Testis (tissue), 3 donors: Measurements from ENCODE around the gene PLA2G4A. TPM values are rescaled to one million over a fixed set of nuclear protein-coding genes. Genes with fewer than 3 reads are reported as not detected.
A peak's percentile ranks its signal among the peaks of the same experiment; 100 is the strongest.

Experiments
- DNase-seq: peaks from one replicate; pipeline ENCODE4 v3.0.0-alpha.2; 2019
- H3K27ac ChIP-seq, 2 donors: fragments of 200-600 bp; sonication (generic); one replicate each; pipeline ENCODE4 v1.5.1; 2019
- H3K27me3 ChIP-seq: fragments of 200-600 bp; sonication (generic); one replicate; pipeline ENCODE4 v1.5.1; 2019
- H3K36me3 ChIP-seq: fragments of 200-600 bp; sonication (generic); one replicate; pipeline ENCODE4 v1.5.1; 2017; ENCODE audit warnings: low read depth; ENCODE audit errors: missing control alignments
- H3K4me1 ChIP-seq: fragments of 200-600 bp; sonication (generic); one replicate; pipeline ENCODE4 v1.5.1; 2019
- H3K4me3 ChIP-seq, 2 donors: fragments of 200-600 bp; sonication (generic); one replicate each; pipeline ENCODE4 v1.5.1; 2017 to 2019
- H3K9me3 ChIP-seq: fragments of 200-600 bp; sonication (generic); one replicate; pipeline ENCODE4 v1.5.1; 2017
- POLR2A ChIP-seq: fragments of 450-650 bp; IDR thresholded peaks from one replicate; pipeline ENCODE4 v1.6.1; 2017; ENCODE audit warnings: antibody characterized with exemption, mild to moderate bottlenecking, moderate library complexity
- WGBS, 2 donors: methylation state at CpG; one replicate each; pipeline ENCODE4 v1.1.5; 2018; 5-methylcytosine and 5-hydroxymethylcytosine counted together
- intact Hi-C: fragments of 100-400 bp; cut with DNase I; formaldehyde crosslinking; loops from one replicate; pipeline ENCODE4 v1.15.1; 2023; ENCODE audit warnings: low total_unique reads
- polyA plus RNA-seq: library from polyadenylated mRNA; stranded (reverse); fragments of 350-450 nt; fragmentation: Illumina TruSeq; extraction: RNeasy Lipid Tissue Mini Kit (QIAGEN cat#74804); gene quantifications from one replicate; pipeline ENCODE4 v1.2.3, GENCODE V29; 2014; ENCODE audit warnings: low read depth, low replicate concordance; ENCODE audit not compliant: insufficient read depth
- total RNA-seq, 2 donors: library from RNA; depleted of rRNA; stranded (reverse); fragments of >200 nt; gene quantifications; one replicate each; pipeline ENCODE4 v1.2.3, GENCODE V29; 2016
- TF ChIP-seq, protein P1 (sequence below), 3 experiments: fragments of 450-650 bp in 2 of 3; fragments of 200-600 bp in 1 of 3; sonication (generic) in 1 of 3; IDR thresholded peaks; one replicate each; pipeline ENCODE4 v1.5.1; 2016 to 2019; ENCODE audit warnings: antibody characterized with exemption in 3 of 3, mild to moderate bottlenecking in 2 of 3, moderate library complexity in 1 of 3

The PLA2G4A gene
- total and polyA plus RNA-seq, 3 donors from 2014 or later = 4.9 to 6.4 (median 6.4) TPM

GRCh38 chr1:186925881-186926669, 97.3 kb downstream of the PLA2G4A start:
- peak overlapping the region; percentile 62 to 79 for H3K27ac ChIP-seq
- H3K9me3 ChIP-seq = no peaks in the 10 kb centered on the region
- no peak overlapping the region for H3K4me3 ChIP-seq
- intact Hi-C loops = no loop called here
- WGBS, 2 donors = 32 to 35% methylated on average over 3 of the region's 3 CpGs
- no peaks in the 10 kb centered on the region for H3K36me3 ChIP-seq
- peaks cover 23% of the 10 kb centered on the region for H3K4me1 ChIP-seq
- DNase-seq = no peak
- no peaks in the 10 kb centered on the region for H3K27me3 ChIP-seq
- TF ChIP-seq, protein P1, sequence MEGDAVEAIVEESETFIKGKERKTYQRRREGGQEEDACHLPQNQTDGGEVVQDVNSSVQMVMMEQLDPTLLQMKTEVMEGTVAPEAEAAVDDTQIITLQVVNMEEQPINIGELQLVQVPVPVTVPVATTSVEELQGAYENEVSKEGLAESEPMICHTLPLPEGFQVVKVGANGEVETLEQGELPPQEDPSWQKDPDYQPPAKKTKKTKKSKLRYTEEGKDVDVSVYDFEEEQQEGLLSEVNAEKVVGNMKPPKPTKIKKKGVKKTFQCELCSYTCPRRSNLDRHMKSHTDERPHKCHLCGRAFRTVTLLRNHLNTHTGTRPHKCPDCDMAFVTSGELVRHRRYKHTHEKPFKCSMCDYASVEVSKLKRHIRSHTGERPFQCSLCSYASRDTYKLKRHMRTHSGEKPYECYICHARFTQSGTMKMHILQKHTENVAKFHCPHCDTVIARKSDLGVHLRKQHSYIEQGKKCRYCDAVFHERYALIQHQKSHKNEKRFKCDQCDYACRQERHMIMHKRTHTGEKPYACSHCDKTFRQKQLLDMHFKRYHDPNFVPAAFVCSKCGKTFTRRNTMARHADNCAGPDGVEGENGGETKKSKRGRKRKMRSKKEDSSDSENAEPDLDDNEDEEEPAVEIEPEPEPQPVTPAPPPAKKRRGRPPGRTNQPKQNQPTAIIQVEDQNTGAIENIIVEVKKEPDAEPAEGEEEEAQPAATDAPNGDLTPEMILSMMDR (IDR thresholded peaks at IDR 0.05) = no peak
- no peak for TF ChIP-seq POLR2A

GRCh38 chr1:186927884-186928283, 99.1 kb downstream of the PLA2G4A start:
- H3K27me3 ChIP-seq = no peaks in the 10 kb centered on the region
- no peak for DNase-seq
- TF ChIP-seq POLR2A = no peak
- TF ChIP-seq, protein P1 (IDR thresholded peaks at IDR 0.05) = no peak
- no peak overlapping the region for H3K4me3 ChIP-seq
- peaks cover 23% of the 10 kb centered on the region for H3K4me1 ChIP-seq
- H3K9me3 ChIP-seq = no peaks in the 10 kb centered on the region
- H3K27ac ChIP-seq = peak overlapping the region; percentile 62 to 66
- no peaks in the 10 kb centered on the region for H3K36me3 ChIP-seq
- intact Hi-C loops = no loop called here
- WGBS, 2 donors = 75 to 79% methylated on average over 4 of the region's 4 CpGs

- intact Hi-C loops = no loop called here
- WGBS, 2 donors = 77 to 89% methylated on average over 2 of the region's 2 CpGs
- H3K36me3 ChIP-seq = no peaks in the 10 kb centered on the region
- no peak overlapping the region for H3K27ac ChIP-seq
- H3K4me3 ChIP-seq = no peak overlapping the region
- H3K27me3 ChIP-seq = no peaks in the 10 kb centered on the region
- TF ChIP-seq, protein P1 (IDR thresholded peaks at IDR 0.05) = no peak
- no peak for TF ChIP-seq POLR2A
- DNase-seq = no peak
- H3K9me3 ChIP-seq = no peaks in the 10 kb centered on the region
- peaks cover 17% of the 10 kb centered on the region for H3K4me1 ChIP-seq
Observed at GRCh38 chr1:186930238-186930637, 101.5 kb downstream of the PLA2G4A start.

- Histone ChIP-seq H3K27ac (no peak overlapping the region), H3K4me3 (no peak overlapping the region), H3K4me1 (no peaks in the 10 kb centered on the region), H3K27me3 (no peaks in the 10 kb centered on the region), H3K9me3 (no peaks in the 10 kb centered on the region), H3K36me3 (no peaks in the 10 kb centered on the region)
- intact Hi-C loops = no loop called here
- no peak for DNase-seq
- WGBS, 2 donors = 56 to 59% methylated on average over 3 of the region's 3 CpGs
- no peak for TF ChIP-seq POLR2A
- TF ChIP-seq, protein P1 (IDR thresholded peaks at IDR 0.05) = no peak
Observed at GRCh38 chr1:186937016-186937670, 108.4 kb downstream of the PLA2G4A start.
